Prostate gland (tissue), 2 donors: ENCODE measurements around the gene SYT14. TPM values are rescaled to one million over a fixed set of nuclear protein-coding genes. Genes with fewer than 3 reads are reported as not detected.

ENCODE experiments used
- DNase-seq: peaks from one replicate; pipeline ENCODE4 v3.0.0-alpha.2; 2019; ENCODE audit warnings: low spot score
- H3K27ac ChIP-seq, 2 donors: fragments of 200-600 bp; sonication (generic); 2 replicates each; pipeline ENCODE4 v1.5.1; 2017 to 2019
- H3K27me3 ChIP-seq: fragments of 200-600 bp; sonication (generic); replicated peaks from 2 replicates; pipeline ENCODE4 v1.5.1; 2019; ENCODE audit not compliant: insufficient read depth
- H3K36me3 ChIP-seq, 2 donors: fragments of 200-600 bp; sonication (generic); 1 replicate in 1 of 2; 2 replicates in 1 of 2; pipeline versions ENCODE4 v1.5.1 to v1.8.1; 2017 to 2019
- H3K4me1 ChIP-seq: fragments of 200-600 bp; sonication (generic); replicated peaks from 2 replicates; pipeline ENCODE4 v1.5.1; 2019
- H3K4me3 ChIP-seq, 2 donors: fragments of 200-600 bp; sonication (generic); 2 replicates each; pipeline ENCODE4 v1.5.1; 2017 to 2019
- H3K9me3 ChIP-seq: fragments of 200-600 bp; sonication (generic); 2 replicates; pipeline ENCODE4 v1.5.1; 2017
- POLR2A ChIP-seq: fragments of 450-650 bp; IDR thresholded peaks from one replicate; pipeline ENCODE4 v1.6.1; 2016; ENCODE audit warnings: antibody characterized with exemption, mild to moderate bottlenecking
- POLR2AphosphoS5 ChIP-seq: sonication (generic); formaldehyde crosslinking; IDR thresholded peaks from one replicate; pipeline ENCODE4 v1.6.1; 2017; ENCODE audit warnings: antibody characterized with exemption
- WGBS: methylation state at CpG from one replicate; pipeline ENCODE4 v1.1.5; 2018; 5-methylcytosine and 5-hydroxymethylcytosine counted together
- intact Hi-C: fragments of 100-400 bp; cut with DNase I; formaldehyde crosslinking; loops from one replicate; pipeline ENCODE4 v1.14.2; 2022
- total RNA-seq, 2 donors: library from RNA; depleted of rRNA; stranded (reverse); fragments of >200 nt; gene quantifications; one replicate each; pipeline ENCODE4 v1.1.0, GENCODE V29; 2016
- TF ChIP-seq, protein P1 (sequence below), 4 experiments: fragments of 200-600 bp in 2 of 4; fragments of 450-650 bp in 2 of 4; sonication (generic) in 2 of 4; IDR thresholded peaks; 1 replicate in 3 of 4; 2 replicates in 1 of 4; pipeline ENCODE4 v1.5.1; 2016 to 2019; ENCODE audit warnings: antibody characterized with exemption in 4 of 4, mild to moderate bottlenecking in 2 of 4, moderate library complexity in 2 of 4

SYT14 gene
- total RNA-seq, 2 donors from 2014 or later, result 0.41 to 6.0 TPM

DNA sequence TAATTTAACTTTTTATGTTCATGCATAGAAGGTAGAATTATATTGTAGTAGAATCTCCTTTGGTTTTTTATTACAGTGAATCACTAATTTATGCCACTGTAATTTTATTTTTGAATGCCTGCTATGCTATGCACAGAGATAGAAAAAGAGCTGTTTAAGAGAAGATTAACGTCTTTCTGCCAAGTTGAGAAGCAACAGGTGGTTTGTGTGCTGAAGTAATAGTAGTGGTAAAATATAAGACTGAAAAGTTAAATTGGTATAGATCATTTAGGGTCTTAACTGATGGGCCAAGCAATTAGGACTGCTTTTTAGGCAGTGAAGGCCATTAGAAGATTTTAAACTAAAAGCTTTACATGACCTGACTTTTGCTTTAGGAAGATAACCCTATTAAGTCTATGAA, 115.1 kb downstream of the SYT14 start:
- Histone ChIP-seq H3K27me3 (no peaks in the 10 kb centered on the region), H3K36me3 (no peaks in the 10 kb centered on the region), H3K4me1 (no peaks in the 10 kb centered on the region), H3K4me3 (no peak overlapping the region), H3K27ac (no peak overlapping the region), H3K9me3 (no peaks in the 10 kb centered on the region)
- 33% methylated on average over 1 of the region's 1 CpG for WGBS
- intact Hi-C loops, result no loop called here
- no peak for DNase-seq
- TF ChIP-seq, protein P1, sequence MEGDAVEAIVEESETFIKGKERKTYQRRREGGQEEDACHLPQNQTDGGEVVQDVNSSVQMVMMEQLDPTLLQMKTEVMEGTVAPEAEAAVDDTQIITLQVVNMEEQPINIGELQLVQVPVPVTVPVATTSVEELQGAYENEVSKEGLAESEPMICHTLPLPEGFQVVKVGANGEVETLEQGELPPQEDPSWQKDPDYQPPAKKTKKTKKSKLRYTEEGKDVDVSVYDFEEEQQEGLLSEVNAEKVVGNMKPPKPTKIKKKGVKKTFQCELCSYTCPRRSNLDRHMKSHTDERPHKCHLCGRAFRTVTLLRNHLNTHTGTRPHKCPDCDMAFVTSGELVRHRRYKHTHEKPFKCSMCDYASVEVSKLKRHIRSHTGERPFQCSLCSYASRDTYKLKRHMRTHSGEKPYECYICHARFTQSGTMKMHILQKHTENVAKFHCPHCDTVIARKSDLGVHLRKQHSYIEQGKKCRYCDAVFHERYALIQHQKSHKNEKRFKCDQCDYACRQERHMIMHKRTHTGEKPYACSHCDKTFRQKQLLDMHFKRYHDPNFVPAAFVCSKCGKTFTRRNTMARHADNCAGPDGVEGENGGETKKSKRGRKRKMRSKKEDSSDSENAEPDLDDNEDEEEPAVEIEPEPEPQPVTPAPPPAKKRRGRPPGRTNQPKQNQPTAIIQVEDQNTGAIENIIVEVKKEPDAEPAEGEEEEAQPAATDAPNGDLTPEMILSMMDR (IDR thresholded peaks at IDR 0.05), result no peak
- no peak for TF ChIP-seq POLR2A
- TF ChIP-seq POLR2AphosphoS5, result no peak

DNA sequence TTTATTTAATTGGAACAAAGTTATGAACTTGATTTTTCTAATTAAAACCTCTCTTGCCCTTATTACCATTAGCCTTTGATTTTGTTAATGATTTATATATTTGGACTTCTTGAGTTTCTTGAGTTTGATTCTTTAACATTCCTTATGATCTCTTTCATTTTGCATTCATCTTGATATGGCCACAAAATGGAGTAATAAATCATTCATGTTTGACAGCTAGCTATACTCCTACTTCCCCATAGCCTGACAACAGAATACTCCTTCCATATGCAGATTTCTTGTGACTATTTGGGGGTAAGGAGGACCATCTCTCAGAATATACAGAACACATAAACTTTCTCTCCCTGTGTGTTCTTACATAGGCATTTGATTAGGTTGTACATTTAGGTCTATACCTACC, 119.6 kb downstream of the SYT14 start:
- intact Hi-C loops, result no loop called here
- TF ChIP-seq POLR2AphosphoS5, result no peak
- TF ChIP-seq POLR2A, result no peak
- TF ChIP-seq, protein P1 (IDR thresholded peaks at IDR 0.05), result no peak
- DNase-seq, result no peak

DNA sequence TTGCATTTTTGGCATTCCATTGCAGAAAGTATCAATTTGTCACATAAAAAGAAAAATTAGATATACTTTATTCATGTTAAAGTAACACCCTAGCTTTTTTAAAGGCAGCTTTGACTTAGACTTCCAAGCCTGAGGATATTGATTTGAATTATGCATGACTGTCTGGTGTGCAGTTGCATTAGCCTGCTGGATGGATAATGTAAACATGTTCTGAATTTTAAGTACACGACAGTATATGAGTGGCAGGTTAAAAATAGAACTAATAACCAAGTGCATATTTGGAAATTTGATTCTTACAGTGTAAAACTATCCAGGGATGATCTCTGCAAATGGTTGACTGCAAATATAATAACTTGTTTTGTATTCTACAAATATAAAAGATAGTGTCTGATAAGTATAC, 124.0 kb downstream of the SYT14 start:
- TF ChIP-seq POLR2AphosphoS5, result no peak
- no peak for TF ChIP-seq POLR2A
- TF ChIP-seq, protein P1 (IDR thresholded peaks at IDR 0.05), result no peak
- no peaks in the 10 kb centered on the region for H3K36me3 ChIP-seq
- no peaks in the 10 kb centered on the region for H3K9me3 ChIP-seq
- H3K27ac ChIP-seq, result no peak overlapping the region
- H3K27me3 ChIP-seq, result no peaks in the 10 kb centered on the region
- 29% methylated on average over 1 of the region's 1 CpG for WGBS
- intact Hi-C loops, result no loop called here
- DNase-seq, result no peak
- H3K4me1 ChIP-seq, result no peaks in the 10 kb centered on the region
- H3K4me3 ChIP-seq, result no peak overlapping the region

More for the DNA sequence above, 119.6 kb downstream of the SYT14 start:
- Histone ChIP-seq H3K9me3 (no peaks in the 10 kb centered on the region), H3K36me3 (no peaks in the 10 kb centered on the region), H3K27ac (no peak overlapping the region), H3K4me3 (no peak overlapping the region), H3K4me1 (no peaks in the 10 kb centered on the region), H3K27me3 (no peaks in the 10 kb centered on the region)

DNA sequence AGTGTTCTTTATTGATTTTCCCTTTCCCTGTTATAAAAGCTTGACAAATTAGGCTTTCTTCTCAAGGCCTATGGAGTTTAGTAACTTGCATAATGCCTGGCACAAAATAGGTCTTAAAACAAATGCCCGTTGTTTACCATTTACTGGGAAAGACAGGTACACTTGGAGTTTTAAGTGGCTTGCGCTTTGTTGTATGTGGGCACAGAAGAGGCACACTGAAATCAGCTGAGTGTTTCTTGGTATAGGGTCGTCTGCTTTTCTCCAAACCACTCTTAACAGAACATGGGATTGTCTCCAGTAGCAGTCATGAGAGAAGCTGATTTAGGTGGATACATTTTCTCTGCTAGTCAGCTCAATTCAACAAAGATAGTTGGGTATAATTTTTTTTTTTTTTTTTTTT, 132.5 kb downstream of the SYT14 start:
- H3K9me3 ChIP-seq, result no peaks in the 10 kb centered on the region
- no peaks in the 10 kb centered on the region for H3K36me3 ChIP-seq
- H3K4me3 ChIP-seq, result no peak overlapping the region
- no peak for DNase-seq
- intact Hi-C loops, result no loop called here
- H3K4me1 ChIP-seq, result no peaks in the 10 kb centered on the region
- 73% methylated on average over 3 of the region's 3 CpGs for WGBS
- TF ChIP-seq POLR2AphosphoS5 (no peak), POLR2A (no peak)
- TF ChIP-seq, protein P1 (IDR thresholded peaks at IDR 0.05), result no peak
- H3K27me3 ChIP-seq, result no peaks in the 10 kb centered on the region
- H3K27ac ChIP-seq, result no peak overlapping the region

DNA sequence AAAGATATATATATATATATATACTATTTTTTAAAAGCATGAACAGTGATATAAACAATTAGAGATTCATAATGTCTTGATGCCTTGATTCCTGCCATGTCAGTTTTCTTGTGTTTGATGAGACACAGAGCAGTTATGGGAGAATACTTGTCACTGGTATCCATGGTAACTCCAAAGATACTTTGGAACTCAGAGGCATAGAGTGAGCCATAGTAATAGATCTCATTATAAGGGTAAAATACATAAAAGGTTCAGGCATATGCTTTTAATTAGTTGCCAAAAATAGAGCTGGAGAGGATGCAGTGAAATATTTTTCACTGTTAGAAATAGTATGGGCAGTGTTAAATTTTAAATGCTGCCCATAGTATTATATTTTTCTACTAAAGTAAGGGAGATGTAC, 134.1 kb downstream of the SYT14 start:
- no peaks in the 10 kb centered on the region for H3K27me3 ChIP-seq
- intact Hi-C loops, result no loop called here
- DNase-seq, result no peak
- H3K4me3 ChIP-seq, result no peak overlapping the region
- no peaks in the 10 kb centered on the region for H3K36me3 ChIP-seq
- TF ChIP-seq POLR2AphosphoS5 (no peak), POLR2A (no peak)
- TF ChIP-seq, protein P1 (IDR thresholded peaks at IDR 0.05), result no peak
- no peaks in the 10 kb centered on the region for H3K4me1 ChIP-seq
- H3K9me3 ChIP-seq, result no peaks in the 10 kb centered on the region
- no peak overlapping the region for H3K27ac ChIP-seq
